NAMALWA (cell line): Measurements from ENCODE around the gene DCAF5.
"Not testable (repeated sequence)": the region's sequence is repeated elsewhere in the genome, so short reads cannot be mapped to it uniquely, and the experiment has no call there.

Experiments used
- DNase-seq: peaks from one replicate; pipeline ENCODE4 v3.0.0-alpha.2; 2015; ENCODE audit warnings: low spot score

DCAF5 gene

DNA sequence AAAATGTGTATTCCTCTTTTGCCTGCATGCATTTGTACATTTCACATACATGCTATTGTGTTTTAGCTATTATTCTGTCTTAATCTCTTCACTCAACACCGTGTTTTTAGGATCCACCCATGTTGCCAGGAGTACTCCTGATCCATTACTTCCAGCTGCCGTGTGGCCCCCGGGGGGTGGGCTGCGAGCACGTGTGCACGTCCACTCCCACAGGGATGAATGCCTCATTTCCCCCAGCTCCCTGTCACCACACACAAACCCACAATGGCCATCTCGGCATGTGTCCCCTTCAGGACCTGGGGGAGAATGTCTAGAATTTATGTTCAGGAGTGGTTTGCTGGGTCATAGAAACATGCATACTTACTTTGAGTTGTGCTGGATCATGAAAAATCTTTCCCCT, 111.1 kb downstream of the DCAF5 start:
- DNase-seq = no peak

DNA sequence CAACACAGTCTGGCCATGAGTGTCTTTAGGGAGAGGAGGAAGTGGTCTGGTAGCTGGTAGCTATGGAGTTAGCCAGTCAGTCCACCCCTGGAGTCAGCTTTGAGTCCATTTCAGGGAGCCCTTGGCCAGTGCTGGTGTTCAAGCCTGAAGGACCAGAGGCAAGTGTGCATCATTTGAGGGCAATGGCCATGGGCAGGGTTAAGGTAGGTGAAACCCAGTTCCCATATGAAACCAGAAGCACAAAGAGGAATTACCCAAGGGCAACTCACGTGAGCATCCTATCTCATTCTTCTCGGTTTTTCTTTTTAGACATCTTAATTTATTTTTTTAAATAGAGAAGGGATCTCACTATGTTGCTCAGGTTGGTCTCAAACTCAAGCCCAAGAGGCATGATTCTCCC, 112.6 kb downstream of the DCAF5 start:
- DNase-seq = no peak

GRCh38 chr14:69039288-69039628, 113.7 kb downstream of the DCAF5 start:
- DNase-seq = no peak

GRCh38 chr14:69038455-69039287, 114.2 kb downstream of the DCAF5 start:
- no peak for DNase-seq

- DNase-seq = no peak
Observed at GRCh38 chr14:69037790-69038454, 115.0 kb downstream of the DCAF5 start.

GRCh38 chr14:69036757-69037506, 116.0 kb downstream of the DCAF5 start:
- DNase-seq = no peak

- no peak for DNase-seq
Observed at GRCh38 chr14:69034612-69035262, 118.2 kb downstream of the DCAF5 start.

DNA sequence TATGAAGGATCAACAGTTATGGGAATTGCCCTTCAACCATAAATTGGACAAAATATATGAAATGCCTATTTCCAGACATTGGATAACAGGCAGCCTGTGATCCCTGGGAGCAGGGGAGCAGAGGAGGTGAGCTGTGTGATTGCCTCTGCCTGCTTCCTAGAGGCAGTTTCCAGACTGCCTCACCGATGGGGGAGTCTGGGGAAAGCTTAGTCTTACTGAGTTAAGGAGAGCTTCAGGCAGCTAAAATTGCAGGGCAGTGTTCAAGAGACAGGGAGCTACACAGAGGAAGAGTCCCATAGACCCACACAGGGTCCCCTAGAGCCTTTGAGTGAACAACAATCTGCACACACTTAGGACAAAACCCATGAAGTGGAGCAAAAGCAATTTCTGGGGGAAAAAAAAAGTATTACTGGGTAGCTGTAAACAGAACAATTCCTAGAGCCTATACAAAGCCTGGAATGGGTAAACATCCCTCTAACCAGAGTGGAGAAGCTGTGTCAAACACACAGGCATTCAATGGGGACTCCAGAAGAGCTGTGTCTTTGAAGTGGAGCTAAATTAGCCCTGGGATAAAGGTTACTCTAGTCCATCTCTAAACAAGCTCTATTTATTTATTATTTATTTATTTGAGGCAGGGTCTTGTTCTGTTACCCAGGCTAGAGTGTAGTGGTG, 125.5 kb downstream of the DCAF5 start:
- no peak for DNase-seq

- no peak for DNase-seq
Observed at GRCh38 chr14:69023035-69023434, 129.9 kb downstream of the DCAF5 start.

GRCh38 chr14:69022093-69022492, 130.8 kb downstream of the DCAF5 start:
- DNase-seq = not testable (repeated sequence)

DNA sequence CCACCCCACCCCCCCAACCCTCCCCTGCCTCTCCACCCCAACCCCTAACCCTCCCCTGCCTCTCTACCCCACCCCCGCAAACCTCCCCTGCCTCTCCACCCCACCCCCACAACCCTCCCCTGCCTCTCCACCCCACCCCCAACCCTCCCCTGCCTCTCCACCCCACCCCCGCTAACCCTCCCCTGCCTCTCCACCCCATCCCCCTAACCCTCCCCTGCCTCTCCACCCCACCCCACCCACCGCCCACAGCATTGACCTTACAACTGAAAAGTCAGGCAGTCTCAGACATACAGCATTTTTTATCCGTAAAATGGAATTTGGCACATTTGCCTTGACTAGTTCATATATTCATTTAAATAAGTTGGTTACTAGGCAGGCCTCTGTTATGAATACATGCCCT, 135.2 kb downstream of the DCAF5 start:
- no peak for DNase-seq

DNA sequence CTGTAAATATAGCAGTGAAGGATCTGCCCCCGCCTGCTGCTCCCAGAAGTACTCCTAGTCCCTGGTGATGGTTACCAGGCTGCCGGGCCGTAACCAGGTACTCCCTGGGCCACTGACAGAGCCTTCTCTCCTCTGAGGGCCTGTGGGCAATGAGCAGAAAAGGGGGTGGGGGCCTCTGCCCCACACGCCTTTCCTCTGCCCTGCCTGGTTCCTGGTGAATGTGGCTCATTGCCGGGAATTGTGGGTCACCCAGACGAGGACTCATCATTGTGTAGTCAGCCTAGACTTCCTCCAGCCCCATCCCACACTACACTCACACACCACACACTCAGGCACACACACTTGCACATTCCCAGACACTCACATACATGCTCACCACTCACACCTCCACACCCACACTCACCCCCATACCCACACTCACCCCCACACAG, 138.1 kb downstream of the DCAF5 start:
- DNase-seq = no peak

DNA sequence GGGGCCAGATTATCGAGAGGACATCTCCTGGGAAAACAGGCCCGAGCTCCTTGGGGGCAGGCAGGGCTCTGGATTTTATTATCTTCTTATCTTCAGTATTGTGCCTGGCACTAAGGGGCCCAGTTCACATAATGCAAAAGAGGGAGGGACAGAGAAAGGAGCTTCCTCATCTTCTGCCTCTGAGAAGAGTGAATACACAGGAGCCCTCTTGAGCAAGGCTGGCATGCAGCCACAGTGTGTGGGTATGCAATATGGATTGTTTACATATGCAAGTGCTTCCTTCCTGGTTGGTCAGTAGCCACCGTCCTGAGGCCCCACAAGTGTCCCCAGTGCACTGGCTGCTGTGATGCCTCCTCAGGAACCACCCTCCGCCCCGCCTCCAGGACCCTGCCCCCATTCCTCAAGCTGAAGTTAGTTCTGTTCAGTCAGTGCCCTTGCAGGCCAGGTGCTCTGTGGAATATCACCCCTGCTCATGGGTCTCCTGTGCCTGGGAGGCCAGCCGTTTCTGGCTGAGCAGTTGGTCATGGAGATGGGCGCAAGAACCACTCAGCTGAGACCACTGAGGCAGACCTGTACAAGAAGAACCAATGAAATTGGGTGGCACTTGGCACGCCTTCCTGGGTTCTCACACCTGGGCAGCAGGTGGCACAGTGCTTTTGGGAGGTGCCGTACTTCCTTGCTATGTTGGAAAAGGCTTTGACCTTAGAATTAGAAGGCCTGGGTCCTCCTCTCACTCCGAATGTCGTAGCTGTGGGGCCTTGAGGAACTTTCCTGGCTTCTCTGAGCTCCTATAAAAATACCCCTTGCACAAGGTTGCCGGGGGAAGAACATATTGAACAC, 138.8 kb downstream of the DCAF5 start:
- no peak for DNase-seq

- DNase-seq = no peak
Observed at GRCh38 chr14:69012256-69012953, 140.5 kb downstream of the DCAF5 start.

DNA sequence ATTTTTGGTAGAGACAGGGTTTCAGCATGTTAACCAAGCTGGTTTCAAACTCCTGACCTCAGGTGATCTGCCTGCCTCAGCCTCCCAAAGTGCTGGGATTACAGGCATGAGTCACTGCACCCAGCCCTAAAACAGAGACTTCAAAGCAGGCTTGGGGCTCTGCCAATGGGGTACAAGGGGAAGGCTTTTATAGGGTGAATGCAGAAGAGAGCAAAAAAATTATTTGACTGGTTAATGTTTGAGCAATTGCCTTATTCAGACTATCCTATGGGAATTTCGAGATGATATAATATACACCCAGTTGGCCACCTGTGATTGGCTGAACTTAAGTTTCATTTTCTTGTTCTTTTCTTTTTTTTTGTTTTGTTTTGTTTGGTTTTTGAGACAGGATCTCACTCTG, 142.3 kb downstream of the DCAF5 start:
- DNase-seq = no peak

DNA sequence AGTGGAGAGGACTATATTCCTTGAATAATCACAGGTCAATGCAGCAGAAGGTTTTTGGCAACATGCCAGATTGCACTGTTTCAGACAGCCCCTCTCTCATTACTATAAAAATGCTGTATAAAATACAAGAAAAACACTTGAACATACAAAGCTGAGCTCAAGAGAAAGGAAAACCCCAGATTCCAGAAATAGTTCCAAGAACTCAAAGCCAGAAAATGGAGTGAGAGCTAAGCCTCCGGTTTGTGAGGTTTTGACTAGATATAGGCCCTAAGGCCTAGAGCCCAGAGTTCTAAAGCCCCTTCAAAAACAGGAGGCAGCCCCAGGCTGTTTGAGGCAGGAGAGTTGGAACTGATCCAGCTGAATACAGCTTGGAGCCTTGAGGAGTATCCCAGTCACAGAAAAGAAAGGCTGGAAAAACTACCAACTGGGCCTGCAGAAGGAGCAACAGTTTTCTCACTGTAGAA, 144.5 kb downstream of the DCAF5 start:
- no peak for DNase-seq

DNA sequence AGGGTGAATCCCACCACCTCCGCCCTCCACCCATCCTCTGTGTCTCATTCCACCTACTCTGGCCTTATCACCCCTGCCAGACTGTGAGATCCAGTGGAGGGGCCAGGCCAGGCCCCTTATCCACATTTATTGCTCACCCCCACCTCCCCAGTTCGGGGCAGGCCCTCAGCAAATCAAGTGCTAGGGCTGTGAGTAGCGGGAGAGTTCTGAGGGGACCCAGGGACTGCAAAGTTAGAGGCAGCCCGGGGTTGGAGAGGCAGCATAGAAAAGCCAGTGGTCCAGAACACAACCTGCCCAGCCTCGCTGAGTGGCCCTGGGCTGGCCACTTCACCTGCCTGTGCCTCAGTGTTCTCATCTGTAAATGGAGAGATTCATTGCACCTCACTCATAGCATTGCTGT, 146.6 kb downstream of the DCAF5 start:
- no peak for DNase-seq

GRCh38 chr14:69005432-69006148, 147.3 kb downstream of the DCAF5 start:
- no peak for DNase-seq

- no peak for DNase-seq
Observed at GRCh38 chr14:69004731-69005431, 148.0 kb downstream of the DCAF5 start.
